Sigmoid colon (tissue), 4 donors: ENCODE results near the gene MYO7A.

Source experiments
- EP300 ChIP-seq, 4 donors: sonication (generic); formaldehyde crosslinking; IDR thresholded peaks; one replicate each; pipeline ENCODE4 v1.6.1; 2017; ENCODE audit warnings: antibody characterized with exemption in 4 of 4
- POLR2AphosphoS5 ChIP-seq, 4 donors: sonication (generic); formaldehyde crosslinking; IDR thresholded peaks; one replicate each; pipeline ENCODE4 v1.6.1; 2017; ENCODE audit warnings: antibody characterized with exemption in 4 of 4

DNA sequence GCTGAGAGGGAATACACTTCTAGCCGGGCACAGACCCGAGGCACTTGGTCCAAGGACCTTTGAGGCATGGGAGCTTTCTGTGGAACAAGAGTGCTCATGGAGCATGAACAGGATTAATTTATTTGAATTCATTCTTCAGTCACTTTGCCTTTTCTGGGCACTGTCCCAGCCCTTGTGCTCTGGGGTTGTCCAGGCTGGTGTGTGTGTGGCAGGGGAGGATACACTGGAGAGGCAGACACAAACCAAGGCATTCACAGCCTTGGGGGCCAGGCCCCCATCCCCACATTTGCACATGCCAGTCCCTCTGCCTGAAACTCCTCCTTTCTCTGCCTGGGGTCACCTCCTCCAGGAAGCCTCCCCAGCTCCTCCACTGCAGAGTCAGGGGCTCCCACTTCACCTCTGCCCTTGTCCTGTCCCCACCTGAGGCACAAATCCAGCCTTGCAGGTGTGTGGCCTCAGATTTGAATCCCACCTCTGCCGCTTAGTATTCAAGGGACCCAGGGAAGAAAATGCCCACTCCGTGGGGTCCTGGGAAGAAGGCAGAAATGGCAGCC, 55.5 kb downstream of the MYO7A start:
- TF ChIP-seq EP300 (IDR thresholded peaks at IDR 0.05): no peak
- no peak for TF ChIP-seq POLR2AphosphoS5 (IDR thresholded peaks at IDR 0.05)
